K562 (cell line): ENCODE measurements around the gene DHX36. TPM values are rescaled to one million over a fixed set of nuclear protein-coding genes. Genes with fewer than 3 reads are reported as not detected.

Experiments
- CREB1 ChIP-seq, 2 experiments: sonication (generic) in 1 of 2; formaldehyde crosslinking in 1 of 2; IDR thresholded peaks; 2 replicates each; pipeline versions ENCODE4 v1.6.1 to v1.8.0; 2012 to 2022; ENCODE audit warnings: inconsistent platforms in 1 of 2, mild to moderate bottlenecking in 1 of 2, missing genetic modification reagents in 1 of 2, moderate library complexity in 1 of 2
- SRSF7 ChIP-seq: fragments of 200-400 bp; formaldehyde crosslinking; optimal IDR thresholded peaks from 2 replicates; pipeline ENCODE3; 2017; ENCODE audit warnings: mild to moderate bottlenecking, low read depth, low read length
- TEAD4 ChIP-seq, 2 experiments: sonication (generic) in 1 of 2; formaldehyde crosslinking in 1 of 2; IDR thresholded peaks; 2 replicates each; pipeline versions ENCODE4 v1.6.1 to v1.8.0; 2012 to 2022; ENCODE audit warnings: borderline replicate concordance in 1 of 2, inconsistent platforms in 1 of 2, low read length in 1 of 2, mild to moderate bottlenecking in 1 of 2, missing genetic modification reagents in 1 of 2
- ZNF232 ChIP-seq: sonication (generic); formaldehyde crosslinking; IDR thresholded peaks from 2 replicates; pipeline ENCODE4 v1.8.0; 2022; ENCODE audit warnings: mild to moderate bottlenecking, missing genetic modification reagents
- polyA plus RNA-seq, 8 experiments: library from polyadenylated mRNA; depleted of rRNA in 4 of 8; stranded (reverse) in 5 of 8; unstranded in 3 of 8; fragments of >200 nt; fragmentation: Nextera tagmentation in 2 of 8; fragmentation: Illumina TruSeq in 1 of 8; extraction: Ambion mirVana in 2 of 8; extraction: Trizol in 1 of 8; gene quantifications; 2 replicates each; pipeline versions ENCODE4 v1.2.1 to v1.2.3, GENCODE V29; 2011 to 2014; ENCODE audit warnings: inconsistent platforms in 1 of 8, missing spikeins in 1 of 8
- total RNA-seq, 7 experiments: library from RNA; depleted of rRNA in 6 of 7; stranded (reverse); fragments of >200 nt in 6 of 7; fragmentation: Illumina TruSeq in 2 of 7; extraction: Trizol in 2 of 7; gene quantifications; 2 replicates each; pipeline versions ENCODE4 v1.2.1 to v1.2.3, GENCODE V29; 2011 to 2021; ENCODE audit warnings: low replicate concordance in 1 of 7
- TF ChIP-seq, protein P1 (sequence below): fragments of 250-450 bp; sonication (Bioruptor Pico); IDR thresholded peaks from 2 replicates; pipeline ENCODE4 v1.8.0; 2022; ENCODE audit warnings: inconsistent platforms, mild to moderate bottlenecking, moderate library complexity, borderline replicate concordance
- TF ChIP-seq, protein P2 (sequence below), 2 experiments: fragments of 450-650 bp; formaldehyde crosslinking in 1 of 2; IDR thresholded peaks; 2 replicates each; pipeline versions ENCODE4 v1.4.0 to v1.6.1; 2014 to 2020; ENCODE audit warnings: mild to moderate bottlenecking in 2 of 2, borderline replicate concordance in 1 of 2, low read depth in 1 of 2
- TF ChIP-seq, protein P3 (sequence below): fragments of 450-650 bp; IDR thresholded peaks from 2 replicates; pipeline ENCODE4 v1.6.1; 2017; ENCODE audit warnings: antibody characterized with exemption

DHX36 gene
- total and polyA plus RNA-seq, 9 of the 15 experiments (the other 6 are each of a cell fraction or from before 2014, with no cell fraction given), result 44.3 to 98.7 (median 57.0) TPM

DNA sequence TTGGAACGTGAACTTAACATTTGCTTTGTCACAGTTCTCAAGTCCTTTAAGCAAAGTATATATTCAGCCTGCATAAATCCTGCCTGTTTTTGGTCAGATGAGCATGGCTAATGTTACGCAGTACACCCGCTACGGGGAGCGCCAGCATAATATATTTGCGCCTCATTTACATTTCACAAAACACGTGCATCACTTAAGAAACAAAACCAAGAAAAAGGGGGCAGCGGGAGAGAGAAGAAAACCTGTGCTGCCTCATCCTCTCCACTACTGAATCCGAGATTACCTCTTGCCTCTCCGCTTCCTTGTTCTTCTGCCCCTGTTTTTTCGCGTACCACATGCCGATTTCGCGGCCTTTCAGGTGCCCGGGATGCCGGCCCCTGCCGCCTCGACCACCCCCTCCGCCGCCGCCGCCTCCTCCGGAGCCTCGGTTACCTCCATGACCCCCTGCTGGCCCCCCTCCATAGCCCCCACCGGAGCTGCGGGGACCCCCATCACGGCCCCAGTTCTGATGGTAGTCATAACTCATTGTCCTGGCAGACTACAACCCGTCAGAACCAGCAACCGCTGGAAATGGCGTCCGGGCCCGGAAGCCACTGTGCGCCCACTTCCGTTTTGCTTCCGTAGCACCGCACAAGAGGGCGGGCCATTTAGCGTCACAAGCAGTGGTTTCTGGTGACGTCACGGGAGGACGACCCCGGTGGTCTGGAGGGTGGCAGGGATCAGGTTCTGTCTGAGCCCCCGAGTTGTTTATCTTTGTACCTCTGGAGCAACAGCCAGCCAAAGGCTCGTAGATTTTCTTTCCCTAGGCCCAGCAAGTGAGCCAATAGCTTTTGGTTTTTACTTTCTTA lies at the start of gene DHX36 (continued):
- TF ChIP-seq TEAD4 (IDR thresholded peaks at IDR 0.05; ENCODE audit: low read length) (peak; percentile 16; the same call in 1 of the 2 replicates), TEAD4 (CRISPR knock-in tag; IDR thresholded peaks at IDR 0.05; ENCODE audit: borderline replicate concordance) (no peak), SRSF7 (no peak), CREB1 (IDR thresholded peaks at IDR 0.05) (peak; percentile 98), CREB1 (CRISPR knock-in tag; IDR thresholded peaks at IDR 0.05) (peak; percentile 97), ZNF232 (no peak)
- TF ChIP-seq, protein P1, sequence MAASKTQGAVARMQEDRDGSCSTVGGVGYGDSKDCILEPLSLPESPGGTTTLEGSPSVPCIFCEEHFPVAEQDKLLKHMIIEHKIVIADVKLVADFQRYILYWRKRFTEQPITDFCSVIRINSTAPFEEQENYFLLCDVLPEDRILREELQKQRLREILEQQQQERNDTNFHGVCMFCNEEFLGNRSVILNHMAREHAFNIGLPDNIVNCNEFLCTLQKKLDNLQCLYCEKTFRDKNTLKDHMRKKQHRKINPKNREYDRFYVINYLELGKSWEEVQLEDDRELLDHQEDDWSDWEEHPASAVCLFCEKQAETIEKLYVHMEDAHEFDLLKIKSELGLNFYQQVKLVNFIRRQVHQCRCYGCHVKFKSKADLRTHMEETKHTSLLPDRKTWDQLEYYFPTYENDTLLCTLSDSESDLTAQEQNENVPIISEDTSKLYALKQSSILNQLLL (CRISPR knock-in tag), result no peak
- TF ChIP-seq, protein P2, sequence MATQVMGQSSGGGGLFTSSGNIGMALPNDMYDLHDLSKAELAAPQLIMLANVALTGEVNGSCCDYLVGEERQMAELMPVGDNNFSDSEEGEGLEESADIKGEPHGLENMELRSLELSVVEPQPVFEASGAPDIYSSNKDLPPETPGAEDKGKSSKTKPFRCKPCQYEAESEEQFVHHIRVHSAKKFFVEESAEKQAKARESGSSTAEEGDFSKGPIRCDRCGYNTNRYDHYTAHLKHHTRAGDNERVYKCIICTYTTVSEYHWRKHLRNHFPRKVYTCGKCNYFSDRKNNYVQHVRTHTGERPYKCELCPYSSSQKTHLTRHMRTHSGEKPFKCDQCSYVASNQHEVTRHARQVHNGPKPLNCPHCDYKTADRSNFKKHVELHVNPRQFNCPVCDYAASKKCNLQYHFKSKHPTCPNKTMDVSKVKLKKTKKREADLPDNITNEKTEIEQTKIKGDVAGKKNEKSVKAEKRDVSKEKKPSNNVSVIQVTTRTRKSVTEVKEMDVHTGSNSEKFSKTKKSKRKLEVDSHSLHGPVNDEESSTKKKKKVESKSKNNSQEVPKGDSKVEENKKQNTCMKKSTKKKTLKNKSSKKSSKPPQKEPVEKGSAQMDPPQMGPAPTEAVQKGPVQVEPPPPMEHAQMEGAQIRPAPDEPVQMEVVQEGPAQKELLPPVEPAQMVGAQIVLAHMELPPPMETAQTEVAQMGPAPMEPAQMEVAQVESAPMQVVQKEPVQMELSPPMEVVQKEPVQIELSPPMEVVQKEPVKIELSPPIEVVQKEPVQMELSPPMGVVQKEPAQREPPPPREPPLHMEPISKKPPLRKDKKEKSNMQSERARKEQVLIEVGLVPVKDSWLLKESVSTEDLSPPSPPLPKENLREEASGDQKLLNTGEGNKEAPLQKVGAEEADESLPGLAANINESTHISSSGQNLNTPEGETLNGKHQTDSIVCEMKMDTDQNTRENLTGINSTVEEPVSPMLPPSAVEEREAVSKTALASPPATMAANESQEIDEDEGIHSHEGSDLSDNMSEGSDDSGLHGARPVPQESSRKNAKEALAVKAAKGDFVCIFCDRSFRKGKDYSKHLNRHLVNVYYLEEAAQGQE (IDR thresholded peaks at IDR 0.05; ENCODE audit: borderline replicate concordance), result peak; percentile 92
- TF ChIP-seq, protein P2 (CRISPR knock-in tag; IDR thresholded peaks at IDR 0.05; ENCODE audit: low read depth), result no peak
- TF ChIP-seq, protein P3, sequence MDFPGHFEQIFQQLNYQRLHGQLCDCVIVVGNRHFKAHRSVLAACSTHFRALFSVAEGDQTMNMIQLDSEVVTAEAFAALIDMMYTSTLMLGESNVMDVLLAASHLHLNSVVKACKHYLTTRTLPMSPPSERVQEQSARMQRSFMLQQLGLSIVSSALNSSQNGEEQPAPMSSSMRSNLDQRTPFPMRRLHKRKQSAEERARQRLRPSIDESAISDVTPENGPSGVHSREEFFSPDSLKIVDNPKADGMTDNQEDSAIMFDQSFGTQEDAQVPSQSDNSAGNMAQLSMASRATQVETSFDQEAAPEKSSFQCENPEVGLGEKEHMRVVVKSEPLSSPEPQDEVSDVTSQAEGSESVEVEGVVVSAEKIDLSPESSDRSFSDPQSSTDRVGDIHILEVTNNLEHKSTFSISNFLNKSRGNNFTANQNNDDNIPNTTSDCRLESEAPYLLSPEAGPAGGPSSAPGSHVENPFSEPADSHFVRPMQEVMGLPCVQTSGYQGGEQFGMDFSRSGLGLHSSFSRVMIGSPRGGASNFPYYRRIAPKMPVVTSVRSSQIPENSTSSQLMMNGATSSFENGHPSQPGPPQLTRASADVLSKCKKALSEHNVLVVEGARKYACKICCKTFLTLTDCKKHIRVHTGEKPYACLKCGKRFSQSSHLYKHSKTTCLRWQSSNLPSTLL, result no peak
